Endothelial cell of umbilical vein (primary cell): ENCODE results near the gene DRC7.

ENCODE experiments used
- CTCF ChIP-seq, 2 donors: IDR thresholded peaks; 1 replicate in 1 of 2; 2 replicates in 1 of 2; pipeline ENCODE4 v1.5.1; 2011; ENCODE audit warnings: low read length in 2 of 2, mild to moderate bottlenecking in 2 of 2, moderate library complexity in 2 of 2, control low read depth in 1 of 2, inconsistent platforms in 1 of 2, low read depth in 1 of 2; ENCODE audit not compliant: insufficient read depth in 1 of 2; ENCODE audit errors: extremely low read depth in 1 of 2
- EZH2 ChIP-seq: IDR thresholded peaks from 2 replicates; pipeline ENCODE4 v1.6.1; 2012; ENCODE audit warnings: borderline replicate concordance, low read depth, mild to moderate bottlenecking, moderate library complexity, low read length, inconsistent platforms; ENCODE audit not compliant: severe bottlenecking
- GATA2 ChIP-seq: IDR thresholded peaks from 2 replicates; pipeline ENCODE4 v1.7.0; 2011; ENCODE audit warnings: low read depth, mild to moderate bottlenecking, moderate library complexity, mixed read lengths, low read length; ENCODE audit not compliant: insufficient read length, insufficient read depth
- JUN ChIP-seq: IDR thresholded peaks from 2 replicates; pipeline ENCODE4 v1.6.1; 2011; ENCODE audit warnings: borderline replicate concordance, low read depth; ENCODE audit not compliant: insufficient read length, insufficient read depth
- MAX ChIP-seq: IDR thresholded peaks from 2 replicates; pipeline ENCODE4 v1.6.1; 2011; ENCODE audit not compliant: insufficient read depth, insufficient read length
- MYC ChIP-seq: IDR thresholded peaks from one replicate; pipeline ENCODE4 v1.6.1; 2011; ENCODE audit warnings: mild to moderate bottlenecking, low read depth, low read length
- POLR2A ChIP-seq: IDR thresholded peaks from 2 replicates; pipeline ENCODE4 v1.6.1; 2012; ENCODE audit warnings: low read depth, mild to moderate bottlenecking, control low read depth, low read length
- POLR2AphosphoS5 ChIP-seq: IDR thresholded peaks from 2 replicates; pipeline ENCODE4 v1.6.1; 2012; ENCODE audit warnings: low read depth, mild to moderate bottlenecking, control low read depth, low read length, moderate library complexity; ENCODE audit not compliant: insufficient read depth

- TF ChIP-seq CTCF (IDR thresholded peaks at IDR 0.05; ENCODE audit: extremely low read depth in 1 of 2, insufficient read depth in 1 of 2, low read depth in 1 of 2, low read length in 2 of 2) = no peak
- no peak for TF ChIP-seq MAX
- no peak for TF ChIP-seq MYC
- TF ChIP-seq POLR2A = no peak
- TF ChIP-seq EZH2 = no peak
- TF ChIP-seq POLR2AphosphoS5 = no peak
- TF ChIP-seq GATA2 = no peak
- no peak for TF ChIP-seq JUN
These were observed 54.0 kb downstream of the DRC7 start for GRCh38 chr16:57748596-57748995.
